SK-N-SH treated with all-trans-retinoic acid at 6 μM for 48 hours (cell line): ENCODE measurements around the gene KRT78.

Experiments
- ATAC-seq: fragments of 200-7000 bp; cut with Tn5 transposase; 3 replicates; pipeline ENCODE4 v1.9.1; 2020; ENCODE audit warnings: mild to moderate bottlenecking, moderate library complexity
- ARNTL ChIP-seq: fragments of 450-650 bp; formaldehyde crosslinking; IDR thresholded peaks from 2 replicates; pipeline ENCODE4 v1.5.0; 2020; ENCODE audit warnings: low read depth, mild to moderate bottlenecking, moderate library complexity, borderline replicate concordance
- ESRRG ChIP-seq: fragments of 250-450 bp; sonication (Bioruptor Pico); IDR thresholded peaks from 2 replicates; pipeline ENCODE4 v1.6.1; 2021; ENCODE audit warnings: mild to moderate bottlenecking
- ISL1 ChIP-seq: fragments of 250-450 bp; sonication (Bioruptor Pico); IDR thresholded peaks from 2 replicates; pipeline ENCODE4 v2.1.2; 2022; ENCODE audit warnings: mild to moderate bottlenecking, moderate library complexity
- PATZ1 ChIP-seq: fragments of 250-450 bp; sonication (Bioruptor Pico); IDR thresholded peaks from 2 replicates; pipeline ENCODE4 v1.8.0; 2020; ENCODE audit warnings: mild to moderate bottlenecking, moderate library complexity, borderline replicate concordance
- POU6F1 ChIP-seq: fragments of 250-450 bp; sonication (Bioruptor Pico); IDR thresholded peaks from 2 replicates; pipeline ENCODE4 v1.8.0; 2021; ENCODE audit warnings: low read depth, mild to moderate bottlenecking, moderate library complexity, borderline replicate concordance
- PPARA ChIP-seq: fragments of 250-450 bp; sonication (Bioruptor Pico); IDR thresholded peaks from 2 replicates; pipeline ENCODE4 v1.5.0; 2020; ENCODE audit warnings: mild to moderate bottlenecking, borderline replicate concordance
- RARB ChIP-seq: fragments of 250-450 bp; sonication (Bioruptor Pico); IDR thresholded peaks from 2 replicates; pipeline ENCODE4 v1.8.0; 2021; ENCODE audit warnings: mild to moderate bottlenecking, moderate library complexity
- SNAI2 ChIP-seq: fragments of 250-450 bp; sonication (Bioruptor Pico); IDR thresholded peaks from 2 replicates; pipeline ENCODE4 v1.5.0; 2020; ENCODE audit warnings: mild to moderate bottlenecking, moderate library complexity
- TCF4 ChIP-seq: fragments of 250-450 bp; sonication (Bioruptor Pico); IDR thresholded peaks from 2 replicates; pipeline ENCODE4 v1.8.0; 2021; ENCODE audit warnings: mild to moderate bottlenecking, moderate library complexity, borderline replicate concordance
- TOX ChIP-seq: fragments of 250-450 bp; sonication (Bioruptor Pico); IDR thresholded peaks from 2 replicates; pipeline ENCODE4 v1.8.0; 2021; ENCODE audit warnings: mild to moderate bottlenecking, moderate library complexity, borderline replicate concordance
- TSHZ2 ChIP-seq: fragments of 250-450 bp; sonication (Bioruptor Pico); IDR thresholded peaks from 2 replicates; pipeline ENCODE4 v1.5.0; 2020; ENCODE audit warnings: mild to moderate bottlenecking, moderate library complexity
- ZC3H10 ChIP-seq: fragments of 250-450 bp; sonication (Bioruptor Pico); IDR thresholded peaks from 2 replicates; pipeline ENCODE4 v1.5.1; 2021; ENCODE audit warnings: mild to moderate bottlenecking, moderate library complexity
- ZFP3 ChIP-seq: fragments of 250-450 bp; sonication (Bioruptor Pico); IDR thresholded peaks from 2 replicates; pipeline ENCODE4 v1.5.0; 2020; ENCODE audit warnings: mild to moderate bottlenecking, moderate library complexity
- ZFP30 ChIP-seq: fragments of 450-650 bp; formaldehyde crosslinking; IDR thresholded peaks from 2 replicates; pipeline ENCODE4 v1.5.0; 2022; ENCODE audit warnings: mild to moderate bottlenecking, moderate library complexity
- ZNF565 ChIP-seq: fragments of 450-650 bp; formaldehyde crosslinking; conservative IDR thresholded peaks from 2 replicates; pipeline ENCODE4 v1.5.0; 2020; ENCODE audit warnings: low read depth, mild to moderate bottlenecking, moderate library complexity
- ZNF70 ChIP-seq: fragments of 450-650 bp; formaldehyde crosslinking; IDR thresholded peaks from 2 replicates; pipeline ENCODE4 v1.5.0; 2020; ENCODE audit warnings: mild to moderate bottlenecking, moderate library complexity
- ZNF8 ChIP-seq: fragments of 450-650 bp; formaldehyde crosslinking; IDR thresholded peaks from 2 replicates; pipeline ENCODE4 v1.5.0; 2020; ENCODE audit warnings: mild to moderate bottlenecking, moderate library complexity
- TF ChIP-seq, protein P1 (sequence below): fragments of 250-450 bp; sonication (Bioruptor Pico); IDR thresholded peaks from 2 replicates; pipeline ENCODE4 v1.5.1; 2021; ENCODE audit warnings: mild to moderate bottlenecking, moderate library complexity

The KRT78 gene

GRCh38 chr12:52836042-52836466 lies 12.7 kb downstream of the KRT78 start:
- ATAC-seq: no peak
- TF ChIP-seq, protein P1, sequence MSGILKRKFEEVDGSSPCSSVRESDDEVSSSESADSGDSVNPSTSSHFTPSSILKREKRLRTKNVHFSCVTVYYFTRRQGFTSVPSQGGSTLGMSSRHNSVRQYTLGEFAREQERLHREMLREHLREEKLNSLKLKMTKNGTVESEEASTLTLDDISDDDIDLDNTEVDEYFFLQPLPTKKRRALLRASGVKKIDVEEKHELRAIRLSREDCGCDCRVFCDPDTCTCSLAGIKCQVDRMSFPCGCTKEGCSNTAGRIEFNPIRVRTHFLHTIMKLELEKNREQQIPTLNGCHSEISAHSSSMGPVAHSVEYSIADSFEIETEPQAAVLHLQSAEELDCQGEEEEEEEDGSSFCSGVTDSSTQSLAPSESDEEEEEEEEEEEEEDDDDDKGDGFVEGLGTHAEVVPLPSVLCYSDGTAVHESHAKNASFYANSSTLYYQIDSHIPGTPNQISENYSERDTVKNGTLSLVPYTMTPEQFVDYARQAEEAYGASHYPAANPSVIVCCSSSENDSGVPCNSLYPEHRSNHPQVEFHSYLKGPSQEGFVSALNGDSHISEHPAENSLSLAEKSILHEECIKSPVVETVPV (CRISPR knock-in tag): no peak
- no peak for TF ChIP-seq PATZ1 (CRISPR knock-in tag)
- no peak for TF ChIP-seq ZNF565 (CRISPR knock-in tag)
- no peak for TF ChIP-seq TSHZ2 (CRISPR knock-in tag)
- TF ChIP-seq POU6F1 (CRISPR knock-in tag): no peak
- no peak for TF ChIP-seq TOX (CRISPR knock-in tag)
- no peak for TF ChIP-seq TCF4 (CRISPR knock-in tag)
- TF ChIP-seq ZC3H10 (CRISPR knock-in tag): no peak
- no peak for TF ChIP-seq SNAI2
- no peak for TF ChIP-seq PPARA (CRISPR knock-in tag)
- no peak for TF ChIP-seq RARB (CRISPR knock-in tag)
- no peak for TF ChIP-seq ZNF8 (CRISPR knock-in tag)
- no peak for TF ChIP-seq ARNTL
- no peak for TF ChIP-seq ESRRG
- TF ChIP-seq ISL1: no peak
- no peak for TF ChIP-seq ZFP30 (CRISPR knock-in tag)
- TF ChIP-seq ZFP3: no peak
- TF ChIP-seq, all 23 proteins: peak for 0

GRCh38 chr12:52835271-52836041 lies 13.3 kb downstream of the KRT78 start:
- no peak for TF ChIP-seq ZNF70
- TF ChIP-seq ZNF565 (CRISPR knock-in tag): no peak
- TF ChIP-seq POU6F1 (CRISPR knock-in tag): no peak
- TF ChIP-seq ISL1: no peak
- no peak for TF ChIP-seq RARB (CRISPR knock-in tag)
- TF ChIP-seq, all 23 proteins: peak for 0
- no peak for ATAC-seq

GRCh38 chr12:52834727-52835001 lies 14.1 kb downstream of the KRT78 start:
- TF ChIP-seq ZNF8 (CRISPR knock-in tag): no peak
- TF ChIP-seq ZNF565 (CRISPR knock-in tag): no peak
- no peak for TF ChIP-seq PATZ1 (CRISPR knock-in tag)
- no peak for ATAC-seq
